ENCODE results near the gene NME9.

The NME9 gene

DNA sequence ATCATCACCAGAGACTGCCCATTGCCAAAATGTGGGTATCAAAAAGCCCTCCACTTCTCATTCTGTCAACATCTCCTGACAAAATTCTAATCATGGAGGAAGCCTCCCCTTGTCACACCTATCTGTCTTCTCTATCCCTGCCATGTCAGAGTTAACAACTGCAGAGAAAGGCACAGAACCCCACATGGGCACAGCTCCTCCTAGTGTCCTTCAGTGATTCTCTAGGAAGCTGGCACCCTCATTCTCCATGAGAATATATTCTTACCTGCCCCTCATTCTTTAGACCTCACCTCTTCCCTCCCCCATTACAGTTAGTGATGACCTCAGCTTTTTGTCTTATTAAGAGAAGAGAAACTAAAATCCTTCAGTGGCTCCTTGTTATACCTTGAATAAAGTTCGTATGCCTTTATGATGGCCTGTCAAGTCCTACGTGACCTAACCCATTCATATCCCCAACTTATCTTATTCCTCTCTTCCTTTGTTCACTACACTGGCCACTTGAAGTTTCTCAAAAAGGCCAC lies 44.6 kb downstream of the NME9 start:
- in situ Hi-C loops (cut with MboI; ENCODE audit: low sequenced_read_pairs): no loop called here

DNA sequence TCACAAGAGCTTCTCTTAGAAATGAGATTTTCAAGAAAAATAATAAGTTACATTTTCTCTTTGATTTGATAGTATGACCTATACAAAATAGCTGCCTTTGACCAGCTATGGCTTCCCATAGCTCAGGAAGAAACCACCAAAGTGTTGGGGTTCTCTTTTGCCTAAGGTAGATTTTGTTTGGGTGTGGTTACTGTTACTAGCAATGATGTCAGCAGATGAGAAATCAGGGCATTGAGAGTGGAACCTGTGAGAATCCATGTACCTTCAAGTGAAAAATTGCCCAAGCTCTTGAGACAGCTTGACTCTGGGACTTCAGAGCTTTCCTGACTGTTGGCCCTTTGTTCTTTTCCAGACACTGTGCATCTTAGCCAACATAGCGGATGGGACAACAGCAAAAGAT lies 45.6 kb downstream of the NME9 start:
- in situ Hi-C loops (cut with MboI; ENCODE audit: low sequenced_read_pairs): no loop called here

DNA sequence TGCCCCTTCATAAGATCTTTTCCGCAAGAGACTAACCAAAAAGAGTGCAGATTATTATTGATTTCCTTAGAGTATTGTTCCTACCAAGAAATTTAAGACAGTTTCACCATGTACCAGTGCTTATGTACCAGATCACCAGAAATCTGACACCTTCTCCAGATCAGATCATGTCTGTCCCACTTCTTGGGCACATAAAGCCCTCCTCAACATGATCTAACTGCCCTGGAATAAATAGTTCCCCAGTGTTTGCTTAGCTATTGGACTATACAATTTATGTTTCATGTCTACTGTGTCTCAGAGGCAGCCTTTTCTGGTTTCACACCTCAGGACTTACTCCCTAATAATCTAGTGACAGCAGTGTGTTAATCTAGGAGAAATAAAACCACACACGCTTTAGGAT lies 46.8 kb downstream of the NME9 start:
- in situ Hi-C loops (cut with MboI; ENCODE audit: low sequenced_read_pairs): no loop called here

DNA sequence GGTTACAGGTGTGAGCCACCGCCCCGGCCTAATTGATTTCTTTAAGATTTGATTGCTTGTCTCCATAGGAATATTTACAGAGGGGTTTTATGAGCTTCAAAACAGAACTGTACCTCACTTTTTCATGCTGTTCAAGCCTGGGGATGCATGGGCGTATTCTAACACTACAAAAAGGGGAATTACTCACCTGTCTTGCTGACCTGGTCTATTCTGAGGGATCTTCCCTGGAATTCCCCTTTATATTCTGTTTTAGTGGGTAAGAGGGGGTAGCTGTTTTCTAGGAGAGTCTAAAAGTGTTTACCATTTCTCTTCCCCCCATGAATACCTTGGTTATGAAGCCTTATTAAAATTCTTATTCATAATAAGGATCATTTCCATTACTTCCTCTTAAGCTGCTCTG lies 48.1 kb downstream of the NME9 start:
- in situ Hi-C loops (cut with MboI; ENCODE audit: low sequenced_read_pairs): no loop called here

DNA sequence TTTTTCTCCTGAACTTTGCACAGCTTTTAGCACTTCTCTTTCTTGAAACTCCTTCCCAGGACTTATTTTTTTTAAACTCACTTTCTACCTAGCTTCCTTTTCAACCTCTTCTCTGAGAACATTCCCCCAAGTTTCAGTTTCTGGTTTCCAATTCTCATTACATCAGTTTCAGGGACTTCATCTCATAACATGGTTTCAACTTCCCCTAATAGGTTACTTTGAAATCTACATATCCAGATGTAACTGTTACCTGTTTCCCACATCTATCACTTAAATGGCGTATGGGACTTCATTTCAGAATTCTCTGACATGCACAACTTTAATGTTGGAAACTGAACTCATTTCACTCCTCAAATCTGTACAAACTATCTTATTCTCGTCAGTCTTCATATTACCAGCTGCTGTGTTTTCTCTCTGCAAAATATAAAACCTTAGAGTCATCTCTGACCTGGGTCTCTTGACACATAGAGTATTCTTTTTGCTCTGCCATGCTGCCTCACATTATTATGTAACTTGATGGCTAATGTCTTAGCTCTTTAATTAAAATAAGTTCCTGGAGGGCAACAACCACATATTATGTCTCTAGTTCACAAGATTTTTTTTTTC lies 58.4 kb downstream of the NME9 start:
- in situ Hi-C loops (cut with MboI; ENCODE audit: low sequenced_read_pairs): no loop called here

DNA sequence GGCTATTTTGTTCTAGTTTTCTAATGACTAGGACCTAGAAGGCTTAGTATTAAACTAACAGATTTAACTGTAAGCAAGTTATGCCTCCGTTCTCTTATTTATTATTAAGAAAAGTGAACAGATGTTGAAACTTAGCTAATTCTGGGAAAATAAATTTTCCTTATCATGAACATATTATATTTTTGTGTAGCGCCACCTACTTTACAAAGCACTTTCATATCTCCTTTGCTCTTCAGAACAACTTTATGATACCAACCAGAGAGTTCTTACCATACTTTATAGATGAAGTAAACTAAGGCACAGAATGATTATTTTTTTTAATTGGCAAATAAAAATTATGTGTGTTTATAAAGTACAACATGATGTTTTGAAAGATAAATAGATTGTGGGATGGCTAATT lies 59.4 kb downstream of the NME9 start:
- in situ Hi-C loops (cut with MboI; ENCODE audit: low sequenced_read_pairs): no loop called here

DNA sequence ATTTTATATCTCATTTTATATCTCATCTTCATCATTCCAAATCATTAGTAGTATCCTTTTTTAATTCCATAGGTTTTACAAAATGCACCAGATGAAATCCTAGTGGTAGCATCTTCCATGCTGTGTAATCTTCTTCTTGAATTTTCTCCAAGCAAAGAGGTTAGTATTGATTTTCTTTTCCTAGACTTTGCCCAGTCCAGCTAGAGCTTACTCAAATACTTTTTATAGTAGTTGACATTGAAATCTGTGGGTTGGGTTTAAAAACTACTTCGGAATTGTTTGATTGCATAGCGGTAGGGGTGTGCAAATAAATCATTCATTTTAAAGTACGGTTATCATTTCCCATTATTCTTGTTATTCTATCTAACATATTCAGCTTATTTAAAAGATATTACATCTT lies 62.6 kb downstream of the NME9 start:
- in situ Hi-C loops (cut with MboI; ENCODE audit: low sequenced_read_pairs): no loop called here

DNA sequence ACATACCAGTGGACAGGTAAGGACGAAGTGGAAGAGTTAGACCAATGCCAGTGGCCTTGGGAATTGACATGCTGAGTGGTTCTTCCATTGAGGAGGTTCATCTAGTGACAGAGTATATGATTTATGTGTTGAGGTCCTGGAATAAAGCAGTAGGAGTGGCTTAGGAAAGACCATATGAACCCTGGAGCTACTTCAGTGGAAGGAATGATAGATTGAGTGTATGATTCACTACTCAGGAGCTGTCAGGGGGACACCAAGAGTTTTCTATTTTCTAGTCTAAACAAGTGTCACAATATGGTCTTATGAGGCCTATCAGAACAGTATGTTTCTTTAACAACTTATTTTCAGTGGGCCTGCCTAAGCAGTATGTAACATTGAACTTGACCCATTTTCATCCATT lies 63.9 kb downstream of the NME9 start:
- in situ Hi-C loops (cut with MboI; ENCODE audit: low sequenced_read_pairs): no loop called here

DNA sequence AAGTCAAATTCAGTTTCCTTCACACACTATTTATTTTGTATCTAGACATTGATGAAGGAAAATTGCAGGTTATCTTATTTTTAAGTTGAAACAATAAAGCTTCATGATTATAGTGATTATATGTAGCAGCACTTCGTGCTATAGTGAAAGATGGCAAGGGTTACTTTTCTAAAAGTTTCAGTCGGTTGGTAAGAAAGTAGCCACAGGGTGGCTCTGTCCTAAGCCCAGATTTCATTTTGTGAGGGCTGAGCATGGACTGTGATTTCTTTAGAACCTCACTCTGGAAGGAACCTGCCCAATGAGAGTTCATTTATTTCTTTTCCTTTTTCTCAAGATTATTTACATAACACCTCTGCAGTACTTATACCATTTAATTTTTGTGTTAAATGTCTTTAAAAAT lies 66.5 kb downstream of the NME9 start:
- in situ Hi-C loops (cut with MboI; ENCODE audit: low sequenced_read_pairs): no loop called here

DNA sequence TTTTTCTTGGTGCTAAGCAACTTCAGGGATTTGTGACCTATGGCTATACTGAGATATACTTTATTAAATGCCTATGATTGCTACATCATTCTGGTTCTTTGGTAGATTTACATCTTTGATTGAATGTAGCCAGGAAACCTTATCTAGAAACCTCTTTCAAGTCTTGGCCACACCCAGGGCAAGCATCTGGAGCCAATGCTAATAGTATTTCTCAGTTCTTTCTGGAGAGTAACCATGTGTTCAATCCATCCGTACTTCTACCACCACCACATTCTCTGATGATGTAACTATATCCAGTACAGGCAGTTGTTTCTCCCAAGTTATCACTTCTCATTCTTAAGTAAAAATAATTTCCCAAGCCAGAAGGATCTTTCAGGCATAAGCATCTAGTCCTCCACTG lies 69.0 kb downstream of the NME9 start:
- in situ Hi-C loops (cut with MboI; ENCODE audit: low sequenced_read_pairs): no loop called here

DNA sequence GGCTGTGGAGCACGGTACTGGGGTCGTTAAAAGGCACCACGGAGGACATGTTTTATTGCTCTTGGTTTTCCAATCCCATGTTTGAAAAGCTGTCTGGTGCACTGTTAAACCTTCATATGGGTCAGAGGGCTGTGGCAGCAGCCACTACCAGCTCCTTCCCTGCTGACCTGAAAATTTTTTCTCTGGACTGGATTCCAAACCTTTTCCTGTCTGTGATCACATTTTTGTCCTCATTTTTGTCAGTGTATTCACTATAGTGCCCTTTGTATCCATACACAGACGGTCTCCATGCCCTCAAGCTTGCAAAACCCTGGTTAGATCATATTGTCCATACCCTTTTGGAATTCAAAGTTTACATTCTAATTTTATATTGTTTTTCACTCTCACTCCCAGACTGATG lies 70.5 kb downstream of the NME9 start:
- in situ Hi-C loops (cut with MboI; ENCODE audit: low sequenced_read_pairs): no loop called here

DNA sequence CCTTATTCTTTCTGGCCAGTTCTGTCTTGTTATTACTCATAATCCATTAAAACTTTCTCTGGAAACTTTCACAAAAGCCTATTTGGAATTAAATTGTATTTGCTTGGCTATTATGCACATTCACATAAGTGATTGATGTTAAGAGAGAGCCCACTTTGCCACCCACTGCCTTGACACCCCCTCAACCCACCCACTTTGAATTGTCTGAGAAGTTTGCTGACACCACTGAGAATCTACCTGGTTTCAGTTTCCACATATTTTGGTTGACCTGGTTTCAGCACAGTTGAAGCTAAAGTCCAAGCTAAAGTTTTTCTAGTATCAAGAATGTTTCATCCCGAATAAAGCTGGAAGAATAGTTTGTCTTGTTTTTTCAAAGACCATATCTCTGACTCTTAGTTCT lies 71.7 kb downstream of the NME9 start:
- in situ Hi-C loops (cut with MboI; ENCODE audit: low sequenced_read_pairs): no loop called here

DNA sequence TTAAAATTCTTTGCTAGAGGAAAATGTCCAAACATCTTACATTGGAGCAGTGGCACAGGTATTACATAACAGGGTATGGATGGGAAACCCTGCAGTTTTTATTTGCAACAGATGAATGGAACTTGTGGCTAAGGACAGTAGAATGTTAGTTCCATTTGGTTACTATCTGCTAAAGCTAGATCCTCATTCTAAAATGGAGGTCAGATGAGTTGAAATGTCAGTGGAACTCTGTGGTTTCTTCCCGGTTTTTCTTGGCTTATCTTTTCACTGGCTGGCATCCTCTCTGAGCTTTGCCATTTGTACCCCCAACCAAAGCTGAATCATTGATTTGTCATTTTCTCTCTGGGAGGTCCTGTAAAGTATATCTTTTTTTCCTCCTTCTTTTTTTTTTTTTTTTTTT lies 73.6 kb downstream of the NME9 start:
- in situ Hi-C loops (cut with MboI; ENCODE audit: low sequenced_read_pairs): no loop called here

DNA sequence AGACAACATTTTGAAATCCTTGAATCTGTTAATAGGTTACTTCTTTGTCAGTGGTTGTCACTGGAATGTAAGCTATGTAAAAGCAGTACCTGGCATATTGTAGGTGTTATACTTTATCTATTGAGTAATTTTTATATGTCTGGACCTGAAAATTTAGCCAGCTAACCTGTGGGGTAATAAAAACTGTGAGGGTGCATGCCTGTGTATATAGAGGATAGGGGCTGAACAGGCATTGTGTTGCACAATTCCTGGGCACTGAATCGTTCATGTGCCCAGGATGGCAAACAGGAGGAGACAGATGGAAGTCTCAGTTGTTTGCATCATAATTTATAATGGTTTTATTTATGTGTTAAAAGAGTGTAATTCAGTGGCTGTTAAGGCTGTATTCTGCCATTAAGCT lies 75.4 kb downstream of the NME9 start:
- in situ Hi-C loops (cut with MboI; ENCODE audit: low sequenced_read_pairs): no loop called here

DNA sequence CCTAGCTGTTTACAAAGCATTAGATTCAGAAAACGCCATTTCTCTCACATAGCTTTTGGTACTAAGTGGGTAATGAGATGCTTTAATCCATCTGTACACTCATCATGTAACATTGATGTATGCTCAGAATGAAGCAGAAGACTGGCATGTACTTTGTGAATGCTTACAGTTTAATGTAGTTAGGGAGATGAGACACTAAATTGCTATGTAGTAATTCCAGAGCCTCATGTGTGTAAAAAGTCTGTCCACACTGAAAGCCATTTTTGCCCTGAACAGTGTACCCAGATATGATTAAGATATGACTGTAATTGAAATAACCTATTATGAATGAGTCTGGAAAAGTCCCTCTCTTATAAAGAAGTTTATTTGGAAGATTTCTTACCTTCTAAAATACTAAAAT lies 76.0 kb downstream of the NME9 start:
- in situ Hi-C loops (cut with MboI; ENCODE audit: low sequenced_read_pairs): no loop called here

Measured in HL-60/S4 (cell line).